ENCODE results near the gene PCK1. TPM values are rescaled to one million over a fixed set of nuclear protein-coding genes. Genes with fewer than 3 reads are reported as not detected.

PCK1 gene
- polyA plus RNA-seq, 1 experiment: not detected

DNA sequence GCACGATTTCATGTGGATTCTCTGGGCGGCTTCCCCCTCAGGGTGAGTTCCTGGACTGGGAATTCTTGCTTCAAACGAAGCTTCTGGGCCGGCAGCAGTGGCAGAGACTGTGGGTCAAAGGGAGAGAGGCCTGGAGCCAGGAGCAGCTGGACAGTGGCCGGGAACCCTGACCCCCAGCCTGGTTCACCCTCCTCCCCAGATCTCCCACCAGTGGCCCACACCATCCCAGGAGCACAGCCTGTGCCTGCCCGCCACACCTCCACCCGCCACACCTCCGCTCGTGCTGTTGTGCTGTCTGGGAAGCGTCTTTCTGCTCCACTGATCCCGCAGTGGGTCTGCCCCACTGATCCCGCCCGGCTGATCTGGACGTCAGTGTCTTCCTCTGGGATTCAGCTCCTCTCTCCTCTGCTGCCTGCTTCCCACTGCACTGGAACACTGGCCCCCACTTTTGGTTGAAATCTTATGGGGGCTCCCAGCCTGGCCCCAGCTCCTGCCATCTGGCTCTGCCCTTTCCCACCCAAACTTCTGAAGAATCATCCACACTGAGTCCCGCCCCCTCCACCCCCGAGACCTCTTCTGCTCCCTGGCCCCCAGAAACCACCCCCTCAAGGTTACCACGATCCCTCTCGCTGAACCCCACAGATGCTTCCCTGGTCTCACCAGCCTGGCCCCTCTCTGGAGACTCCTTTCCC, 49.5 kb downstream of the PCK1 start:
- no peak overlapping the region for H3K4me3 ChIP-seq (ENCODE audit: low read depth, low read length)
- peaks cover 3% of the 10 kb centered on the region for H3K27me3 ChIP-seq (ENCODE audit: control insufficient read depth, insufficient read depth, low read length)
- H3K27ac ChIP-seq (ENCODE audit: low read depth, low read length): no peak overlapping the region
- ChIA-PET CTCF (no interaction called here), POLR2A (no interaction called here)
- no peaks in the 10 kb centered on the region; the same call in 1 of the 2 replicates for H3K9me3 ChIP-seq (ENCODE audit: control insufficient read depth, insufficient read depth, low read length)
- no peak for DNase-seq (ENCODE audit: low read depth, low spot score)
- TF ChIP-seq, protein P1, sequence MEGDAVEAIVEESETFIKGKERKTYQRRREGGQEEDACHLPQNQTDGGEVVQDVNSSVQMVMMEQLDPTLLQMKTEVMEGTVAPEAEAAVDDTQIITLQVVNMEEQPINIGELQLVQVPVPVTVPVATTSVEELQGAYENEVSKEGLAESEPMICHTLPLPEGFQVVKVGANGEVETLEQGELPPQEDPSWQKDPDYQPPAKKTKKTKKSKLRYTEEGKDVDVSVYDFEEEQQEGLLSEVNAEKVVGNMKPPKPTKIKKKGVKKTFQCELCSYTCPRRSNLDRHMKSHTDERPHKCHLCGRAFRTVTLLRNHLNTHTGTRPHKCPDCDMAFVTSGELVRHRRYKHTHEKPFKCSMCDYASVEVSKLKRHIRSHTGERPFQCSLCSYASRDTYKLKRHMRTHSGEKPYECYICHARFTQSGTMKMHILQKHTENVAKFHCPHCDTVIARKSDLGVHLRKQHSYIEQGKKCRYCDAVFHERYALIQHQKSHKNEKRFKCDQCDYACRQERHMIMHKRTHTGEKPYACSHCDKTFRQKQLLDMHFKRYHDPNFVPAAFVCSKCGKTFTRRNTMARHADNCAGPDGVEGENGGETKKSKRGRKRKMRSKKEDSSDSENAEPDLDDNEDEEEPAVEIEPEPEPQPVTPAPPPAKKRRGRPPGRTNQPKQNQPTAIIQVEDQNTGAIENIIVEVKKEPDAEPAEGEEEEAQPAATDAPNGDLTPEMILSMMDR (IDR thresholded peaks at IDR 0.05; ENCODE audit: low read depth, low read length): no peak

GRCh38 chr20:57611586-57612311, 50.8 kb downstream of the PCK1 start:
- no peak for DNase-seq (ENCODE audit: low read depth, low spot score)
- no peaks in the 10 kb centered on the region; the same call in 1 of the 2 replicates for H3K9me3 ChIP-seq (ENCODE audit: control insufficient read depth, insufficient read depth, low read length)
- H3K4me3 ChIP-seq (ENCODE audit: low read depth, low read length): no peak overlapping the region
- ChIA-PET CTCF (interaction anchor here (1.3 kb wide), 1 partner anchor 42 kb away, joined by 3 read pairs; no protein-coding TSS in a partner anchor), POLR2A (no interaction called here)
- TF ChIP-seq, protein P1 (IDR thresholded peaks at IDR 0.05; ENCODE audit: low read depth, low read length): no peak
- no peak overlapping the region for H3K27ac ChIP-seq (ENCODE audit: low read depth, low read length)
- peaks cover 3% of the 10 kb centered on the region for H3K27me3 ChIP-seq (ENCODE audit: control insufficient read depth, insufficient read depth, low read length)

DNA sequence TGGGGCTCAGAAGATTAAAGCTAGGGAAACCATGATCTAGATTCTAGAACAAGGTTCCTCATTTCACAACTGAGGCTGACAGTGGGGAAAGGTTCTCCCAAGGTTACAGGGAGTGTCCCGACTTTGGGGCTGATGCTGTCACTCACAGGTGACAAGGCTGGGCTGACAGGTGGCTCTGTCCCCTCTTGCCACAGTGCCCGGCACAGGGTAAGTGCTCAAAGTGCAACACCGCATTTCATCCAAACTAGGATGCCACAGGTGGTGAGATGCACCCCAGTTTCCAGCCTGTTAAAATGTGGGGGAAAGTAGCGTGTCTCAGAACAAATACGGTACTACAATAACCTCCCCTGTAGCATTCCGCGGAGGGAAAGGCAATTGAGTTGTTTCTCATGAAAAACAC, 51.5 kb downstream of the PCK1 start:
- Histone ChIP-seq H3K9me3 (ENCODE audit: control insufficient read depth, insufficient read depth, low read length) (no peaks in the 10 kb centered on the region; the same call in 1 of the 2 replicates), H3K27ac (ENCODE audit: low read depth, low read length) (no peak overlapping the region), H3K27me3 (ENCODE audit: control insufficient read depth, insufficient read depth, low read length) (peaks cover 3% of the 10 kb centered on the region), H3K4me3 (ENCODE audit: low read depth, low read length) (no peak overlapping the region)
- POLR2A ChIA-PET: no interaction called here
- TF ChIP-seq, protein P1 (IDR thresholded peaks at IDR 0.05; ENCODE audit: low read depth, low read length): no peak
- CTCF ChIA-PET: interaction anchor here (1.3 kb wide), 1 partner anchor 41 kb away, joined by 3 read pairs; no protein-coding TSS in a partner anchor
- no peak for DNase-seq (ENCODE audit: low read depth, low spot score)

- Histone ChIP-seq H3K27ac (ENCODE audit: low read depth, low read length) (no peak overlapping the region), H3K9me3 (ENCODE audit: control insufficient read depth, insufficient read depth, low read length) (no peaks in the 10 kb centered on the region; the same call in 1 of the 2 replicates), H3K4me3 (ENCODE audit: low read depth, low read length) (no peak overlapping the region), H3K27me3 (ENCODE audit: control insufficient read depth, insufficient read depth, low read length) (peaks cover 3% of the 10 kb centered on the region)
- ChIA-PET CTCF (interaction anchor here (1.2 to 1.3 kb wide), 2 partner anchors 15 to 41 kb away, joined by 3 read pairs; no protein-coding TSS in a partner anchor), POLR2A (no interaction called here)
- no peak for DNase-seq (ENCODE audit: low read depth, low spot score)
- TF ChIP-seq, protein P1 (IDR thresholded peaks at IDR 0.05; ENCODE audit: low read depth, low read length): no peak
These were observed 52.0 kb downstream of the PCK1 start for GRCh38 chr20:57612916-57613315.

DNA sequence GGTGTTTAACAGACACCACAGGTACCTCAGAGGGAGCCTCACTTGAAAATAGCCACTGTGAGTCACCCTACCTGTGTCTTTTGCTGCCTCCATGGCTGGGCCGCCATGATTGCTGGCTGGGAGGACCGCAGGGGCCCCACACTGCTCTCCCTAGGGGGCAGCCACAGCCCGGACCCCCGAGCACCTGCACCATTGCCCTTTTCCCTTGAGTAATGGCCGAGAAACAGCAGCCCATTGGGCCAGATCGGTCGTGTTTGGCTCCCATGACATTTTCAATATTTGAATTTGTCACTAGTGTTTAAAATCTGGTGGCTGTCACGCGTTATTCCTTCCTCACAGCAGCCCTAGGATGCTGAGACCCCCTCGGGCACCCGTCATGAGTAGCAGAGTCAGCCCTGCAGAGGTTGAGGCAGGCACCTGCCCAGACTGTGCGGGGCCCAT, 52.6 kb downstream of the PCK1 start:
- Histone ChIP-seq H3K4me3 (ENCODE audit: low read depth, low read length) (no peak overlapping the region), H3K27me3 (ENCODE audit: control insufficient read depth, insufficient read depth, low read length) (peaks cover 3% of the 10 kb centered on the region), H3K9me3 (ENCODE audit: control insufficient read depth, insufficient read depth, low read length) (no peaks in the 10 kb centered on the region; the same call in 1 of the 2 replicates), H3K27ac (ENCODE audit: low read depth, low read length) (no peak overlapping the region)
- ChIA-PET CTCF (interaction anchor here (1.2 kb wide), 1 partner anchor 16 kb away, joined by 3 read pairs; no protein-coding TSS in a partner anchor), POLR2A (no interaction called here)
- TF ChIP-seq, protein P1 (IDR thresholded peaks at IDR 0.05; ENCODE audit: low read depth, low read length): no peak
- no peak for DNase-seq (ENCODE audit: low read depth, low spot score)
